ENCODE data around the gene SLK.

SLK gene

GRCh38 chr10:104056619-104057273, 89.8 kb downstream of the SLK start:
- DNase-seq: no peak

GRCh38 chr10:104057717-104058116, 90.8 kb downstream of the SLK start:
- no peak for DNase-seq

- DNase-seq: no peak
Observed at GRCh38 chr10:104059364-104059763, 92.4 kb downstream of the SLK start.

GRCh38 chr10:104061196-104061595, 94.3 kb downstream of the SLK start:
- no peak for DNase-seq

GRCh38 chr10:104065748-104066147, 98.8 kb downstream of the SLK start:
- no peak for DNase-seq

GRCh38 chr10:104066945-104067344, 100.0 kb downstream of the SLK start:
- no peak for DNase-seq

- DNase-seq: no peak
Observed at GRCh38 chr10:104067525-104067924, 100.6 kb downstream of the SLK start.

- no peak for DNase-seq
Observed at GRCh38 chr10:104069613-104070012, 102.7 kb downstream of the SLK start.

- no peak for DNase-seq
Observed at GRCh38 chr10:104072786-104073185, 105.8 kb downstream of the SLK start.

- DNase-seq: no peak
Observed at GRCh38 chr10:104074505-104074904, 107.6 kb downstream of the SLK start.

- peak; percentile 8 for DNase-seq
Observed at GRCh38 chr10:104076743-104077160, 109.8 kb downstream of the SLK start.

- no peak for DNase-seq
Observed at GRCh38 chr10:104077247-104077646, 110.3 kb downstream of the SLK start.

- DNase-seq: no peak
Observed at GRCh38 chr10:104077663-104078151, 110.8 kb downstream of the SLK start.
